HepG2 (cell line): ENCODE data around the gene GABARAPL2. TPM values are rescaled to one million over a fixed set of nuclear protein-coding genes. Genes with fewer than 3 reads are reported as not detected.
A peak's percentile ranks its signal among the peaks of the same experiment; 100 is the strongest.

Experiments
- ARID5B ChIP-seq: IDR thresholded peaks from 2 replicates; pipeline ENCODE4 v1.4.0; 2020; ENCODE audit warnings: mild to moderate bottlenecking, missing genetic modification reagents
- ARNT ChIP-seq: fragments of 450-650 bp; IDR thresholded peaks from 2 replicates; pipeline ENCODE4 v1.6.1; 2017
- ATF4 ChIP-seq, 2 experiments: fragments of 450-650 bp in 1 of 2; sonication (generic) in 1 of 2; formaldehyde crosslinking; IDR thresholded peaks; 2 replicates each; pipeline versions ENCODE4 v1.5.0 to v1.8.0; 2020 to 2022; ENCODE audit warnings: mild to moderate bottlenecking in 1 of 2, missing genetic modification reagents in 1 of 2
- CBFB ChIP-seq: sonication (generic); formaldehyde crosslinking; IDR thresholded peaks from 2 replicates; pipeline ENCODE4 v1.4.0; 2020; ENCODE audit warnings: missing genetic modification reagents
- CCAR2 ChIP-seq: fragments of 200-400 bp; formaldehyde crosslinking; optimal IDR thresholded peaks from 2 replicates; pipeline ENCODE3; 2018; ENCODE audit warnings: low read depth, mild to moderate bottlenecking, low read length, moderate library complexity
- CREB1 ChIP-seq, 2 experiments: fragments of 450-650 bp in 1 of 2; IDR thresholded peaks; 2 replicates each; pipeline ENCODE4 v1.6.1; 2016 to 2017; ENCODE audit warnings: control low read depth in 1 of 2, mild to moderate bottlenecking in 1 of 2, missing compliant biosample characterization in 1 of 2, missing genetic modification characterization in 1 of 2
- ERF ChIP-seq: IDR thresholded peaks from 2 replicates; pipeline ENCODE4 v1.6.1; 2018; ENCODE audit warnings: missing biosample characterization, missing genetic modification reagents
- ETS1 ChIP-seq: sonication (generic); formaldehyde crosslinking; IDR thresholded peaks from 2 replicates; pipeline ENCODE4 v1.4.0; 2020; ENCODE audit warnings: missing genetic modification reagents
- HNF4G ChIP-seq, 2 experiments: sonication (generic) in 1 of 2; formaldehyde crosslinking in 1 of 2; IDR thresholded peaks; 2 replicates each; pipeline versions ENCODE4 v1.4.0 to v1.6.1; 2011 to 2020; ENCODE audit warnings: borderline replicate concordance in 2 of 2, low read depth in 2 of 2, mild to moderate bottlenecking in 2 of 2, low read length in 1 of 2, missing genetic modification reagents in 1 of 2, moderate library complexity in 1 of 2
- HOXD1 ChIP-seq: sonication (generic); formaldehyde crosslinking; IDR thresholded peaks from 2 replicates; pipeline ENCODE4 v1.5.0; 2020; ENCODE audit warnings: missing genetic modification reagents
- KLF15 ChIP-seq: sonication (generic); formaldehyde crosslinking; IDR thresholded peaks from 2 replicates; pipeline ENCODE4 v1.8.1; 2023; ENCODE audit warnings: borderline replicate concordance, mild to moderate bottlenecking, inconsistent platforms, missing genetic modification reagents, mixed read lengths
- MED13 ChIP-seq: sonication (generic); formaldehyde crosslinking; IDR thresholded peaks from 2 replicates; pipeline ENCODE4 v1.5.0; 2020; ENCODE audit warnings: missing genetic modification reagents
- NCOA5 ChIP-seq: sonication (generic); formaldehyde crosslinking; IDR thresholded peaks from 2 replicates; pipeline ENCODE4 v1.4.0; 2020; ENCODE audit warnings: missing genetic modification reagents
- RFX3 ChIP-seq: IDR thresholded peaks from 2 replicates; pipeline ENCODE4 v1.6.1; 2016; ENCODE audit warnings: missing biosample characterization, missing genetic modification reagents
- SNAPC2 ChIP-seq: sonication (generic); formaldehyde crosslinking; IDR thresholded peaks from 2 replicates; pipeline ENCODE4 v1.8.1; 2022; ENCODE audit warnings: mild to moderate bottlenecking, missing genetic modification reagents
- TEF ChIP-seq: sonication (generic); formaldehyde crosslinking; IDR thresholded peaks from 2 replicates; pipeline ENCODE4 v1.5.0; 2020; ENCODE audit warnings: missing genetic modification reagents
- ZNF235 ChIP-seq: sonication (generic); formaldehyde crosslinking; IDR thresholded peaks from 2 replicates; pipeline ENCODE4 v1.8.1; 2023; ENCODE audit warnings: mild to moderate bottlenecking, missing genetic modification reagents, borderline replicate concordance
- ZNF256 ChIP-seq: sonication (generic); formaldehyde crosslinking; conservative IDR thresholded peaks from 2 replicates; pipeline ENCODE4 v1.4.0; 2020; ENCODE audit warnings: missing genetic modification reagents
- ZNF292 ChIP-seq: sonication (generic); formaldehyde crosslinking; IDR thresholded peaks from 2 replicates; pipeline ENCODE4 v1.8.1; 2022; ENCODE audit warnings: mild to moderate bottlenecking, low read depth, missing genetic modification reagents, borderline replicate concordance
- ZNF460 ChIP-seq: sonication (generic); formaldehyde crosslinking; IDR thresholded peaks from 2 replicates; pipeline ENCODE4 v1.5.1; 2020; ENCODE audit warnings: missing genetic modification reagents, mild to moderate bottlenecking, borderline replicate concordance
- ZNF672 ChIP-seq: sonication (generic); formaldehyde crosslinking; IDR thresholded peaks from 2 replicates; pipeline ENCODE4 v1.8.1; 2022; ENCODE audit warnings: missing genetic modification reagents
- ZNF713 ChIP-seq: sonication (generic); formaldehyde crosslinking; IDR thresholded peaks from 2 replicates; pipeline ENCODE4 v1.4.0; 2020; ENCODE audit warnings: mild to moderate bottlenecking, missing genetic modification reagents
- ZNF83 ChIP-seq: sonication (generic); formaldehyde crosslinking; IDR thresholded peaks from 2 replicates; pipeline ENCODE4 v1.4.0; 2020; ENCODE audit warnings: missing genetic modification reagents, mild to moderate bottlenecking, borderline replicate concordance
- polyA plus RNA-seq, 8 experiments: library from polyadenylated mRNA; depleted of rRNA in 3 of 8; stranded (reverse) in 7 of 8; unstranded in 1 of 8; fragments of >200 nt; fragmentation: Illumina TruSeq in 4 of 8; extraction: Trizol in 4 of 8; gene quantifications; 2 replicates each; pipeline versions ENCODE4 v1.2.1 to v1.2.3, GENCODE V29; 2011 to 2016; ENCODE audit warnings: low read depth in 4 of 8, missing spikeins in 1 of 8, mixed read lengths in 1 of 8; ENCODE audit not compliant: insufficient read depth in 1 of 8
- total RNA-seq, 5 experiments: library from RNA; depleted of rRNA; stranded (reverse); fragments of >200 nt; fragmentation: Illumina TruSeq; extraction: Trizol; gene quantifications; 2 replicates each; pipeline ENCODE4 v1.2.3, GENCODE V29; 2016; ENCODE audit warnings: low read depth in 1 of 5

GABARAPL2 gene
- total and polyA plus RNA-seq, 2 of the 13 experiments (the other 11 are each of a cell fraction or from before 2014, with no cell fraction given) = 76.4 to 83.0 TPM

GRCh38 chr16:75566040-75566757 is at the start of gene GABARAPL2 (continued):
- TF ChIP-seq ZNF235 (CRISPR knock-in tag) (0 out of 2 replicates have a peak, but pooled peaks have one; percentile 31), ARNT (no peak), ZNF256 (CRISPR knock-in tag) (no peak; the same call in 1 of the 2 replicates), CREB1 (IDR thresholded peaks at IDR 0.05) (no peak), CREB1 (CRISPR knock-in tag; IDR thresholded peaks at IDR 0.05) (no peak), HOXD1 (CRISPR knock-in tag) (peak; percentile 75; the same call in 1 of the 2 replicates), ZNF83 (CRISPR knock-in tag) (peak; percentile 54; the same call in 1 of the 2 replicates), ZNF672 (CRISPR knock-in tag) (no peak), MED13 (CRISPR knock-in tag) (peak; percentile 70; the same call in 1 of the 2 replicates), NCOA5 (no peak), KLF15 (no peak), ZNF460 (CRISPR knock-in tag) (no peak), ETS1 (CRISPR knock-in tag) (0 out of 2 replicates have a peak, but pooled peaks have one; percentile 19), ATF4 (CRISPR knock-in tag; IDR thresholded peaks at IDR 0.05) (0 out of 4 replicates have a peak, but pooled peaks of 1 of the 2 experiments have one; percentile 51), TEF (CRISPR knock-in tag) (no peak), SNAPC2 (peak; percentile 74; the same call in 1 of the 2 replicates), CBFB (CRISPR knock-in tag) (0 out of 2 replicates have a peak, but pooled peaks have one; percentile 38), HNF4G (IDR thresholded peaks at IDR 0.05; ENCODE audit: borderline replicate concordance, low read depth, low read length) (no peak), HNF4G (CRISPR knock-in tag; IDR thresholded peaks at IDR 0.05; ENCODE audit: borderline replicate concordance, low read depth) (no peak), ZNF292 (CRISPR knock-in tag) (no peak), RFX3 (peak; percentile 79), ARID5B (peak; percentile 56; the same call in 1 of the 2 replicates), ERF (CRISPR knock-in tag) (peak; percentile 64; the same call in 1 of the 2 replicates), CCAR2 (no peak), ZNF713 (CRISPR knock-in tag) (no peak)
